Mucosa of gallbladder (tissue), 1 donor: ENCODE data around the gene WWOX. TPM values are rescaled to one million over a fixed set of nuclear protein-coding genes. Genes with fewer than 3 reads are reported as not detected.
A peak's percentile ranks its signal among the peaks of the same experiment; 100 is the strongest.

Experiments
- DNase-seq: peaks from one replicate; pipeline ENCODE4 v3.0.0-alpha.2; 2020; ENCODE audit warnings: low spot score
- total RNA-seq: library from RNA; stranded (reverse); gene quantifications from one replicate; pipeline ENCODE4 v1.2.1, GENCODE V29; 2021
- donor health status: DM: no; HTN: no; CAD: no.

The WWOX gene
- total RNA-seq, 1 donor from 2014 or later = 28.2 TPM

DNA sequence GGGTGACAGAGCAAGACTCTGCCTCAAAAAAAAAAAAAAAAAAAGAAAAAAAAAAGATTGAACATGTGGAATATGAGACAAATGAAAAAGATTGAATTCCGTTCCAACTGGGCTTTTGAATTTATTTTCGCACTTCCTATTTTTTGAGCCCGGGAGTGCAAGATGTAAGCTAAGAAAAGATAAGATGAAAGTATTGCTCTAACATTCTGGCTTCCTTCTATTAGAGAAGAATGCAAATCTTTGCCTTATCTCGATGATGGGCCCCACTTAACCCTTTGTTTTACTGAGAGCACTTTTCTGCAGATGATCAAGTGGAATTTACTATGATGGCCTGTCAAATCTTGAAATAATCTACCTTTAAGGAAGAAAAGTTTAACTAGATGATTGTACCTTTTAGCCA is 96.3 kb downstream of the WWOX start:
- no peak for DNase-seq

DNA sequence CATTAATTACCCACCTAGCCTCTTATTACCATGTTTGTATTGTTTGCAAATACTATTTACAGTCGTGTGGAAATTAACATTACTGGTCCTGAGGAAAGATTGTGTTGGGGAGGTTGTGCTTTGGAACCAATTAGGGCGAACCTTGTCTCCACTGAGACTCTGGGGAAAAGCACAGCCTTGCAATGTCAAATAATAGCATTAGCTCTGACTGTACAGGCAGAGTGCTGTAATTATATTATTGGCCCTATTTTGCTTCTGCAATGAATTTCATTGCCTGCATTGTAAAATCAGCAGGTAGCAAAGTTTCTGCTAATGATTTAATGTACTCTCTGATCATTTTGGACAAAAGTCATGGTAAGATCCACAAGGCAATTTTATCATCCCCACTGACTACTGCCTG is 97.0 kb downstream of the WWOX start:
- DNase-seq = no peak

DNA sequence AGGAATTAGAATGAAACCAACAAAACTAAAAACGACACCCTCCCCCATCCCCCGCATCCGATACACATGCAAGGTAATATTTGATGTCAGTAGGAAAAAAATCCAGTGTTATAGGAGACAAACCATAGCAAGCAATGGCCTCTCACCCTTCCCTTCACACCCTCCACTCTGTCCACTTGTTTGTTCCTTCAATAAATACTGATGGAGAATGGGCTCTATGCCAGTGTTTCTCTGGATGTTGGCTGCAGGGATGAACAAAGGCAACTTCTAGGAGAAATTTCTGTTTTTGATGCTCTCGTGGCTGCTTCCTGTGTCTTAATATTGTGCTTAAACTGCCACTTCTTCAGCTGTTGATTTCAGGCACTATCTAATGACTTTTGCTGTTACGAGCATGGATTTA is 98.8 kb downstream of the WWOX start:
- DNase-seq = no peak

GRCh38 chr16:78199325-78200022 is 100.0 kb downstream of the WWOX start:
- DNase-seq = peak; percentile 44

DNA sequence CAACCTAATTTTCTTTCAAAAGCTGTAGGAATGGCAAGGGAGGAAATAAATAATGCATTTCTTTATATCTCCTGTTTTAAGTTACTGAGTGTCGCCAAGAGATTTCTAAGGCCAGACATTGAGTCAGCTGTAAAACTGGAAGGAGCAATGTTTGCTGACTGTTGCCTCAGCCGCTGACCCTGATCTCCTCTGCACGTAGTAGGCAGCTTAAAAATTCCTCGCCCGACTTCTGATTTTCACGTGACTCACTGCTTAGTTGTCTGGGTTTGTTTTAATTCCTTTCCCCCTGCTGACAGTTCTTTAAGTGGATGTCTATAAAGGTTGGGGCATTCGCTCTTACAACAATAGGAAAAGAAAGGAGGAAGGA is 100.6 kb downstream of the WWOX start:
- DNase-seq = no peak

- no peak for DNase-seq
These were observed 101.2 kb downstream of the WWOX start for GRCh38 chr16:78200623-78201096.

DNA sequence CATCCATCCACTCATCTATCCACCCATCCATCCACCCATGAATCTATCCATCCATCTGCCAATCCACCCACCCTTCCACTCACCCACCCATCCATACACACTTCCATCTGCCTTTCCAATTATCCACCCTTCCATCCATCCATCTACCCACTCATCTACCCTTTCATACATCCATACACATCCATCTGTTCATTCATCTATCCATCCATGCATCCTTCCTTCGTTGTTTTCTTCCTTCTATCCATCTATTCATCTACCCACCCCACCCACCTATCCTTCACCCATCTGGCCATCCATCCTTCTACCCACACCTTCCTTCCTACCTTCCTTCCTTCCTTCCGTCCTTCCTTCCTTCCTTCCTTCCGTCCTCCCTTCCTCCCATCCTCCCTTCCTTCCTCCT is 106.1 kb downstream of the WWOX start:
- no peak for DNase-seq

GRCh38 chr16:78206623-78207223 is 107.3 kb downstream of the WWOX start:
- no peak for DNase-seq

GRCh38 chr16:78209951-78210661 is 110.7 kb downstream of the WWOX start:
- no peak for DNase-seq

DNA sequence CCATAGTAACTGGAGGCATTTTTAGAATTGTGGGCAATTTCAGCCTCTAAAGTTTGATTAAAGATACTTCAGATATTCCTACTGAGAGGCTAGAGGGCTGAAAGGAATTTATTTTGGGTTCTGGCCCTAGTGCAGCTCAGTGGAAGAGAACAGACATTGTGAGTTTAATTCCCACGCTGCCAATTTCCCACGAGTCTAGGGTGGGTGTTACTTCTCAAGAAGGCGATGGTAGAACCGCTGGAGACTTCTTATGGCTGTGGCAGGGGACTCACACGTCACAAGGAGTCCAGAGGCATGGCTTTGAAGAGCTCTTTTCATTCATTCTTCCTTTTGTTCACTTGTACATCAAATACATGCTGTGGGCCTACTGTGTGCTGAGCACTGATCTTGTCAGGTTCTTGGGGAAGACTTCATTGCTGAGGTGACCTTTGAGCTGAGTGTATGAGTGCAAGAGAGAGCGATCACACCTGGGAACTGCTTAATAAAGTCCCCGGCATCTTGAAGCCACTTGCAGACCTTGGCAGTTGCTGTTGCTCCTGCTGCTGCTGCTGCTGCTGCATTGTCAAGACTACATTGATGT is 111.7 kb downstream of the WWOX start:
- no peak for DNase-seq

DNA sequence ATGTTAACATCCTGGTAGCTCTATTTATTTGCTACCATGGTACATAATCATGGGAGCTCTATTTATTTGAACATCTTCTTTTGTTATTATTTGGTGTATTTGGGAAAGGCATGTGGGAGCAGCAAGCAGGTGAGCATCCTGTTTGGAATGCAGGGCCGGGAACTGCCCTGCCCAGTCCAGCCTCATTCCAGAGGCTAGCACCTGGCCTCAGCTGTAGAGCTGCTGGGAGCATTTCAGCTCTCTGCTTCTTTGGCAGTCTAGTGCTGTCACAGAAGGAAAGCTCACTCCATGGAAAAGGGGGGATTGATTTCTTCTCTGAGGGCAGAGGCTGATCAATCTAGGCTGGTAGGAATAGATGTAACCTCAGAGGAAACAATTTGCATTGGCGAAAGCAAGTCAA is 112.5 kb downstream of the WWOX start:
- DNase-seq = no peak

DNA sequence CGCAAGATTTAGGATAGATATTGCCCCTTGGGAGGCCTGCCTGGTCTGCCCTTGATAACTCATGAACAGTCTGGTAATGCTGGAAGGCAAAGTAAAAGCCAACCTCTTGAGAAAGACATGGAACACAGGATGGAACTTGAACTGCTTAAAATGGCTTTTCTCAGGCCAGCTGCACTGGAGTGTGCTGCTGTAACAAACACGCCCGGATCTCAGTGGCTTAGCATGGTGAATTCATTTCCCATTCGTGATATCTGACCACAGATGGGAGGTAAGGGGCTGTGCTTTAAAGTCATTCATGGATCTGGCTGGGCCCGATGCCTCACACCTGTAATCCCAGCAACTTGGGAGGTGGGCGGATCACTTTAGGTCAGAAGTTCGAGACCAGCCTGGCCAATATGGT is 113.2 kb downstream of the WWOX start:
- DNase-seq = no peak

GRCh38 chr16:78213751-78214150 is 114.3 kb downstream of the WWOX start:
- DNase-seq = no peak

DNA sequence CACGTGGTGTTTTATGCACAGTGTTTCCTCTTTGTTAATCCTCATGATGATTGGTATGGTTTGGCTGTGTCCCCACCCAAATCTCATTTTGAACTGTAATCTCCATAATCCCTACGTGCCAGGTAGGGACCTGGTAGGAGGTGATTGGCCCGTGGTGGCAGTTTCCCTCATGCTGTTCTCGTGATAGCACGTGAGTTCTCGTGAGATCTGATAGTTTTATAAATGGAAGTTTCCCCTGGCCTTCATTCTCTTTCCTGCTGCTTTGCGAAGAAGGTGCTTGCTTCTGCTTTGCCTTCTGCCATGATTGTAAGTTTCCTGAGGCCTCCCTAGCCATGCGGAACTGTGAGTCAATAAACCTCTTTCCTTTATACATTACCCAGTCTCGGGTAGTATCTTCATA is 115.8 kb downstream of the WWOX start:
- DNase-seq = no peak

DNA sequence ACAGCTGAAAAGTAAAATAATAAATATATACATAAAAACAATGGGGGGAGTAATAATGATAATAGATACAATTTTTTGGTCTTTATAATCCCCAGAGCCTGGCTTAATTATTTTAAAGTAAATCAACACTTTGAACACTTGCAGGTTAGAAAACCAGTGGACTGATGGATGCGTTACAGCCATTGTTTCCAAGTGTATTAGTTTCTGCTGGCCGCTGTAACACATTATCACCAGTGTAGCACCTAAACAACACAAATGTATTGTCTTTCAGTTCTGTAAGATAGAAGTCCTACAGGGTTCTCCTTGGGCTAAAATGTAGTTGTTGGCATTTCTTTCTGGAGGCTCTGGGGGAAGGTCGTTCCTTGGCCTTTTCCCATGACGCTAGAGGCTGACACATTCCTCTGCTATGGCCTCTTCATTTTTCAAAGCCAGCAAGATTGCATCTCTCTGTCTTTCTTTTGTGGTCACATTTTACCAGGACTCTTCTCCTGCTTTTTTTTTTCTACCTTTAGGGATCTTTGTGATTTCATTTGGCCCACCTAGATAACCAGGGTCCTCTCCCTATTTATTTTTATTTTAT is 116.8 kb downstream of the WWOX start:
- no peak for DNase-seq

GRCh38 chr16:78217276-78217675 is 117.8 kb downstream of the WWOX start:
- DNase-seq = no peak

GRCh38 chr16:78218279-78218678 is 118.8 kb downstream of the WWOX start:
- DNase-seq = no peak

- DNase-seq = no peak
These were observed 119.6 kb downstream of the WWOX start for GRCh38 chr16:78218856-78219651.

GRCh38 chr16:78220571-78220970 is 121.1 kb downstream of the WWOX start:
- no peak for DNase-seq

DNA sequence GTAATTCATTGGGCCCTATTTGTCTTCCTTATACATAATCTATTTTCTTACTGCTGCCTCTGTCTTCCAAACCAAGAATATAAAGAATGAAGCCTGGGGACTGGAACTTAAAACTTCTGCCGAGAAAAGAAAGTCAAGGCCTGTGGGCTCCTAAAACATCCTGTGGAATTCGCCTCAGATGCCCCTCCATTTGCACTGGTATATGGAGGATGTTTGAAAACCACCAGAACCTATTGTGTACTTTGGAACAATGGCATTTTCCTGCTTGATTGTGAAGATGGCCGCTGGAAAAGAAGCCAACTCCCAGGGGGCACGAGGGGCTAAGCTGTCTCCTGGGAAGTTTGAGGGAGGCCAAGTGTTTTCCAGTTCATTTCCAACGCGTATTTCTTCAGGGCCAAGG is 122.4 kb downstream of the WWOX start:
- DNase-seq = no peak

- DNase-seq = no peak
These were observed 124.9 kb downstream of the WWOX start for GRCh38 chr16:78224342-78224741.

- no peak for DNase-seq
These were observed 126.5 kb downstream of the WWOX start for GRCh38 chr16:78225919-78226318.
